ENCODE measurements around the gene TC2N.
A peak's percentile ranks its signal among the peaks of the same experiment; 100 is the strongest.
"Not testable (repeated sequence)": the region's sequence is repeated elsewhere in the genome, so short reads cannot be mapped to it uniquely, and the experiment has no call there.

Gene TC2N

DNA sequence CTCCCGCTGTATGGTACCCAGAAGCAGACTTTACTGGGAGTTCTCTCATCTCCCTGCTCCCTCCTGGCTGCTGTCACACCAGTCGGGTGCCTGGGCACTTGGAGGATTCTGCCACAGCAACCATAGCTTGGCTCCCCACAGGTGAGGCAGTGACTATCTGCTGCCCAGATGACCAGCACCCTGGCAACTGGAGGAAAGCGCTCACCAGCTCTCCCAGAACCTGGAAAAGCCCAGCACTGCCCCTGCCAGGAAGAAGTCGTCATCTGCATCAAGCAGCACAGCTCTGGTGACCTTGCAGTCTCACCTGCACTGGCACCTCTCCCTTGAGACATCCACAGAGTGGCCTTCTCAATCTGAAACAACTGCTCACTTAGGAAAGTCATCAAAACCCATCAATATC, 31.9 kb upstream of the TC2N start:
- peak overlapping the region; percentile 46 for H3K4me2 ChIP-seq (ENCODE audit: low read length)

DNA sequence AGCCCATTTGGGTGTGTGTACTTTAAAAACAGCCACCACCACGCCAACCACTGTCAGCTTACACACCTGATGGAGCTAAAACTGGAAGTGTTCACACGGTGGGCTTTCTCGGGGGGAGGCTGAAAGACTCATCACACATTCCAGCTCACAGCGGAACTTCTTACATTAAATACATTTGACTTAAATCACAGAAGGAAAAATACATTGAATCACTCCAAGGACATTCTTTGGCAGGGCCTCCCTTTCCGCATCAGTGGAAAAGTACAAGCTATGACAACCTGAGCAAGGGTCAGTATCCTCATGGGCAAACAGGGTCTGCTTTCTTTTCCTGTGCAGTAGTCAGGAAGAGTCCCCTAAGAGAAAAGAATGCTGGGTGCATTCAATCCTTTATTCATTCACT, 31.0 kb upstream of the TC2N start:
- Histone ChIP-seq H3K4me3 (ENCODE audit: low read length) (no peak overlapping the region), H3K9me3 (replicated peaks; ENCODE audit: low read length) (no peaks in the 10 kb centered on the region), H3K4me2 (ENCODE audit: low read length) (peak overlapping the region; percentile 34), H3K27me3 (ENCODE audit: control insufficient read depth, insufficient read depth, low read length) (no peaks in the 10 kb centered on the region), H3K36me3 (ENCODE audit: insufficient read depth, low read length) (peaks cover 5% of the 10 kb centered on the region), H3K9ac (ENCODE audit: low read depth, low read length) (peak overlapping the region; percentile 25), H3K4me1 (ENCODE audit: control insufficient read depth, insufficient read depth, low read length) (peaks cover 51% of the 10 kb centered on the region)

More for the DNA sequence above, 31.9 kb upstream of the TC2N start:
- Histone ChIP-seq H3K27me3 (ENCODE audit: control insufficient read depth, insufficient read depth, low read length) (no peaks in the 10 kb centered on the region), H3K4me1 (ENCODE audit: control insufficient read depth, insufficient read depth, low read length) (peaks cover 51% of the 10 kb centered on the region), H3K9ac (ENCODE audit: low read depth, low read length) (no peak overlapping the region), H3K9me3 (replicated peaks; ENCODE audit: low read length) (no peaks in the 10 kb centered on the region), H3K36me3 (ENCODE audit: insufficient read depth, low read length) (no peaks in the 10 kb centered on the region), H3K4me3 (ENCODE audit: low read length) (no peak overlapping the region)

DNA sequence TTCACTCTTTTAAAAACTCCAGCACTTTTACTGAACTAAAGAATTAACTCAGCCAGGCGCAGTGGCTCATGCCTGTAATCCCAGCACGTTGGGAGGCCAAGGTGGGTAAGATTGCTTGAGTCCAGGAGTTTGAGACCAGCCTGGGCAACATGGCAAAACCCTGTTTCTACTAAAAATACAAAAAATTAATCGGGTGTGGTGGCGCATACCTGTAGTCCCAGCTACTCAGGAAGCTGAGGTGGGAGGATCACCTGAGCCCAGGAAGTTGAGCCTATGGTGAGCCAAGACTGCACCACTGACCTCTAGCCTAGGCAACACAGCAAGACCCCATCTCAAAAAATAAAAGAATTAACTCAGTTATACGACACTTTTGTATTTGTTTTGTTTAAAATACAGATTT, 30.4 kb upstream of the TC2N start:
- Histone ChIP-seq H3K4me2 (ENCODE audit: low read length) (peak overlapping the region; percentile 63), H3K4me1 (ENCODE audit: control insufficient read depth, insufficient read depth, low read length) (peaks cover 50% of the 10 kb centered on the region), H3K9ac (ENCODE audit: low read depth, low read length) (peak overlapping the region; percentile 25)
- H3K4me3 ChIP-seq (ENCODE audit: low read length); H3K36me3 ChIP-seq (ENCODE audit: insufficient read depth, low read length); H3K27me3 ChIP-seq (ENCODE audit: control insufficient read depth, insufficient read depth, low read length); H3K9me3 ChIP-seq (replicated peaks; ENCODE audit: low read length): not testable (repeated sequence)

- H3K27me3 ChIP-seq (ENCODE audit: control insufficient read depth, insufficient read depth, low read length), result no peaks in the 10 kb centered on the region
- no peaks in the 10 kb centered on the region for H3K9me3 ChIP-seq (replicated peaks; ENCODE audit: low read length)
- H3K9ac ChIP-seq (ENCODE audit: low read depth, low read length), result peak overlapping the region; percentile 25
- H3K4me2 ChIP-seq (ENCODE audit: low read length), result peak overlapping the region; percentile 63
- peaks cover 14% of the 10 kb centered on the region for H3K36me3 ChIP-seq (ENCODE audit: insufficient read depth, low read length)
- H3K4me3 ChIP-seq (ENCODE audit: low read length), result no peak overlapping the region
- peaks cover 51% of the 10 kb centered on the region for H3K4me1 ChIP-seq (ENCODE audit: control insufficient read depth, insufficient read depth, low read length)
Measured at GRCh38 chr14:91897106-91897701, 29.9 kb upstream of the TC2N start.

- no peak overlapping the region for H3K9ac ChIP-seq (ENCODE audit: low read depth, low read length)
- H3K36me3 ChIP-seq (ENCODE audit: insufficient read depth, low read length), result peaks cover 14% of the 10 kb centered on the region
- H3K4me2 ChIP-seq (ENCODE audit: low read length), result no peak overlapping the region
- peaks cover 56% of the 10 kb centered on the region for H3K4me1 ChIP-seq (ENCODE audit: control insufficient read depth, insufficient read depth, low read length)
- no peak overlapping the region for H3K4me3 ChIP-seq (ENCODE audit: low read length)
- H3K9me3 ChIP-seq (replicated peaks; ENCODE audit: low read length), result no peaks in the 10 kb centered on the region
- no peaks in the 10 kb centered on the region for H3K27me3 ChIP-seq (ENCODE audit: control insufficient read depth, insufficient read depth, low read length)
Measured at GRCh38 chr14:91896419-91896818, 29.1 kb upstream of the TC2N start.

GRCh38 chr14:91893669-91894068, 26.3 kb upstream of the TC2N start:
- Histone ChIP-seq H3K27me3 (ENCODE audit: control insufficient read depth, insufficient read depth, low read length) (no peaks in the 10 kb centered on the region), H3K9me3 (replicated peaks; ENCODE audit: low read length) (no peaks in the 10 kb centered on the region), H3K4me1 (ENCODE audit: control insufficient read depth, insufficient read depth, low read length) (peaks cover 55% of the 10 kb centered on the region), H3K4me3 (ENCODE audit: low read length) (no peak overlapping the region), H3K9ac (ENCODE audit: low read depth, low read length) (no peak overlapping the region), H3K4me2 (ENCODE audit: low read length) (no peak overlapping the region), H3K36me3 (ENCODE audit: insufficient read depth, low read length) (peaks cover 38% of the 10 kb centered on the region)

DNA sequence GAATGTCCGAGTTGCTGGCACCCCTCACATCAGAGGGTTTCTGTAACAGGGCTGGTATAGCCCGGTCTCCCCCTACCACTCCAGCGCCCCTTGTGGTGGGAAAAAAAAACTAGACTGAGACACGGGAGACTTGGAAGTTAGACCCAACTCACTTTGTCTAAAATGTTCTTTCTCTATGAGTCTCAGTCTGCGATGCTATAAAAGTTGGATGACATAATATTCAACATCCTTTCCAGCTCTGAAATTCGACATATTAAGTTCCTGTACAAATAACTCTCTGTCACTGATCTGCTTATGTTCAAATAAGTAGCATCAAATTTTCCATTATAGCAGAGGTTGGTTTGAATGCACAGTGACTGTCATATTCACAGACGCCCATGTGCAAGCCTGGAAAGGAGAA, 25.7 kb upstream of the TC2N start:
- Histone ChIP-seq H3K9me3 (replicated peaks; ENCODE audit: low read length) (no peaks in the 10 kb centered on the region), H3K9ac (ENCODE audit: low read depth, low read length) (no peak overlapping the region), H3K4me2 (ENCODE audit: low read length) (no peak overlapping the region), H3K4me3 (ENCODE audit: low read length) (no peak overlapping the region), H3K27me3 (ENCODE audit: control insufficient read depth, insufficient read depth, low read length) (no peaks in the 10 kb centered on the region), H3K4me1 (ENCODE audit: control insufficient read depth, insufficient read depth, low read length) (peaks cover 48% of the 10 kb centered on the region), H3K36me3 (ENCODE audit: insufficient read depth, low read length) (peaks cover 38% of the 10 kb centered on the region)

DNA sequence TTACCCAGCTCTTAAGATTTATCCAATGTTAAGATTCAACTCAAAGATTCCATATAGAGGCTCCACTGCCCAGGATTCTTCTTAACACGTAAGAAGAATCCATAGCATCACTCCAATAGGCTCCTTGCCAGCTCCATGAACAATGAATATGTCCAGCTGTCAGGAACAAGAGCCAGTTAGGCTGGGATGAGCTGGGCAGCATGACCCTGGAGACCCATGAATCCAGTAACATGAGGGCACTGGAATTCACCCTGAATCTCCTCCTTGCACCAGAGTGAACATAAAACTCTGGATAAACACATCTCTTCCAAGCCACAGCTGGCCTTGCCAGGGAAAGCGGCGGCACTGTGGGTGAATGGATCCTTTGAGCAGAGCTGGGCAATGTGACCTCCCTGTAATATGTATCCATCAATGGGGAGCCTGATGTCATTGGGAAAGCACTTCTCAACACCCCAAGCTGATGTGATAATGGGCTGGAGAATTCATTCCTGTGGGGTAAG, 24.4 kb upstream of the TC2N start:
- H3K36me3 ChIP-seq (ENCODE audit: insufficient read depth, low read length), result peaks cover 44% of the 10 kb centered on the region

DNA sequence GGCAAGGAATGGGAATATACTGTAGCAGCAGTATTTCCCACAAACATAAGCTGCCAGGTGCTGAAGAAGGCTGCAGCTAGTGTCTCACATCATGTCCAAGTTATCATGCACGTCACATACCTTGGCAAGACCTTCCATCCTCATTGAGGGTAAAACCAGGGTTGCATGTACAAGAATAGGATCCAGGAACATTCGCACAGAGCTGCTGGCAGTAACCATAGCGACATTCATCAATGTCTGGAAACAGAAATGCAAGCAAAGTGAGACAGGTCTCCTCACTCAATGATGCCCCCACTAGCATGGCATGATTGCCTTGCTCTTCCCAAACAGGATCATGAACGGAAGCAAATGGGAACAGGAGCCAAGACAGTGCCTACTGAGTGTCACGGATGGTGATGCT, 23.8 kb upstream of the TC2N start:
- Histone ChIP-seq H3K4me2 (ENCODE audit: low read length) (no peak overlapping the region), H3K36me3 (ENCODE audit: insufficient read depth, low read length) (peaks cover 47% of the 10 kb centered on the region), H3K4me3 (ENCODE audit: low read length) (no peak overlapping the region), H3K27me3 (ENCODE audit: control insufficient read depth, insufficient read depth, low read length) (no peaks in the 10 kb centered on the region), H3K4me1 (ENCODE audit: control insufficient read depth, insufficient read depth, low read length) (peaks cover 30% of the 10 kb centered on the region), H3K9me3 (replicated peaks; ENCODE audit: low read length) (no peaks in the 10 kb centered on the region), H3K9ac (ENCODE audit: low read depth, low read length) (no peak overlapping the region)

More for the DNA sequence above, 24.4 kb upstream of the TC2N start:
- H3K9me3 ChIP-seq (replicated peaks; ENCODE audit: low read length), result no peaks in the 10 kb centered on the region
- H3K27me3 ChIP-seq (ENCODE audit: control insufficient read depth, insufficient read depth, low read length), result no peaks in the 10 kb centered on the region
- peaks cover 36% of the 10 kb centered on the region for H3K4me1 ChIP-seq (ENCODE audit: control insufficient read depth, insufficient read depth, low read length)
- no peak overlapping the region for H3K9ac ChIP-seq (ENCODE audit: low read depth, low read length)
- no peak overlapping the region for H3K4me3 ChIP-seq (ENCODE audit: low read length)
- H3K4me2 ChIP-seq (ENCODE audit: low read length), result no peak overlapping the region

GRCh38 chr14:91890291-91890749, 23.0 kb upstream of the TC2N start:
- H3K9me3 ChIP-seq (replicated peaks; ENCODE audit: low read length), result no peaks in the 10 kb centered on the region
- H3K36me3 ChIP-seq (ENCODE audit: insufficient read depth, low read length), result peaks cover 47% of the 10 kb centered on the region
- H3K4me2 ChIP-seq (ENCODE audit: low read length), result no peak overlapping the region
- H3K9ac ChIP-seq (ENCODE audit: low read depth, low read length), result no peak overlapping the region
- no peaks in the 10 kb centered on the region for H3K27me3 ChIP-seq (ENCODE audit: control insufficient read depth, insufficient read depth, low read length)
- H3K4me3 ChIP-seq (ENCODE audit: low read length), result no peak overlapping the region
- peaks cover 30% of the 10 kb centered on the region for H3K4me1 ChIP-seq (ENCODE audit: control insufficient read depth, insufficient read depth, low read length)

GRCh38 chr14:91889477-91890211, 22.3 kb upstream of the TC2N start:
- Histone ChIP-seq H3K9me3 (replicated peaks; ENCODE audit: low read length) (no peaks in the 10 kb centered on the region), H3K4me2 (ENCODE audit: low read length) (peak overlapping the region; percentile 4), H3K27me3 (ENCODE audit: control insufficient read depth, insufficient read depth, low read length) (no peaks in the 10 kb centered on the region), H3K4me3 (ENCODE audit: low read length) (no peak overlapping the region), H3K36me3 (ENCODE audit: insufficient read depth, low read length) (peaks cover 52% of the 10 kb centered on the region), H3K4me1 (ENCODE audit: control insufficient read depth, insufficient read depth, low read length) (peaks cover 30% of the 10 kb centered on the region), H3K9ac (ENCODE audit: low read depth, low read length) (no peak overlapping the region)
